ENCODE results near the gene THSD4.
"Not testable (repeated sequence)": the region's sequence is repeated elsewhere in the genome, so short reads cannot be mapped to it uniquely, and the experiment has no call there.

The THSD4 gene

DNA sequence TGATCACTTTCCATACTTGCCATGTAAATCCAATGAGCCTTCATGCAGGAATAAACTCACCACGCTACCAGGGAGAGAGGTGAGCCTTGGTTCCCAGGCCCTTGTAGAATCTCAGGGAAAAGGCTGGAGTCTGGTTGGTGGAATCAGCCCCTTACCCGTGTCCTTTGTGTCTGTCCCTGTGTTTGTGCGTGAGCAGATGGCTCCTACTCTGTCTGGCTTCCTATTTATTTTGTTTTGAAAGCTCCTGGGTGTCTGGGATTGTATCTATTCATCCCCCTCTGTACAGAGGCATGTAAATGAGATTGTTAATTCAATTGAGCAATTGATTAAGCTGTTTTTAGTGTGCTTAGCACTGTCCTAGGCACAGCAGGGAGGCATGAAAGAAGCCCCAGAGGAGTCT is 278.1 kb downstream of the THSD4 start:
- DNase-seq: no peak

DNA sequence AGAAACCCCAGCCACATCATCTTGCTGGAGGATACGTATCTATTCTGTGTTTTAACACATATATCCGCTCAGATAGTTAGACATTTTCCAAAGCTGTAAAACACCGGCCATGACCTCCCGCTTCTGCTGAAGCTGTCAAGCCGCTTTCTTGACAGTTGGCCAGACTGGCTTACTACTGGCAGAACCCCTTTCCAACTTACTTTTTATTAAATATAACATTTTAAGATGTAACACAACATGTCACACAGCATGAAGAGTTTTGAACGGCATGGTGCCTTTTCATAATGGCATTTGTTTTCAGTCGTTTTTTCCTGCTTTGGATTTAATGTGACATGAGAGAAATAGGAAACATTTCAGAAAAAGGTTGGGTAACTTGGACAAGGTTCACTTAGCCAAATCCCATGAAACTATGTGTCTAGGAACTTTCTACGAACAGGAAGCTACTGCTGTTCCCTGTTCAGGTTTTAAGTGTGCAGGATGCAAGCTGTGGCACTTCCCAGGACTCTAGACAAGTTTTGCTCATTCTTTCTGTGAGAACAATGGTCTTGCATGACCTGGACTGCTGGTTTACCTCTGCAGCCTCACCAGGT is 281.4 kb downstream of the THSD4 start:
- no peak for DNase-seq

DNA sequence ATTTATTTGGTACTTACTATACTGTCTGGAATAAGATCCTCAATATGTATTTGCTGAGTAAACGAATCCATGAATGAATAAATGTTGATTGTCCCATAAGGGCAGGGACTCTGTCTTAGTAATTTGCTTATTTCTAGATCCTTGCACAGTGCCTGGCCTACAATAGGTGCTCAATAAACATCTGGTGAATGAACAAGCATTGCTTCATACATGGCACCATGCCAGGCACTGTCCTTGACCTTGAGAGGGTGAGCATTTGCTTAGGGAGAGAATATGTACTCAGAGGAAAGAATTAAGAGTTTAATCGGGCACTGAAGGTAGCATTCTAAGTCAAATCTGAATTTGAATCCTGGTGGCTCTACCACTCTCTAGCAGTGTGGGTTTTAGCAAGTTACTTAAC is 282.1 kb downstream of the THSD4 start:
- DNase-seq: no peak

DNA sequence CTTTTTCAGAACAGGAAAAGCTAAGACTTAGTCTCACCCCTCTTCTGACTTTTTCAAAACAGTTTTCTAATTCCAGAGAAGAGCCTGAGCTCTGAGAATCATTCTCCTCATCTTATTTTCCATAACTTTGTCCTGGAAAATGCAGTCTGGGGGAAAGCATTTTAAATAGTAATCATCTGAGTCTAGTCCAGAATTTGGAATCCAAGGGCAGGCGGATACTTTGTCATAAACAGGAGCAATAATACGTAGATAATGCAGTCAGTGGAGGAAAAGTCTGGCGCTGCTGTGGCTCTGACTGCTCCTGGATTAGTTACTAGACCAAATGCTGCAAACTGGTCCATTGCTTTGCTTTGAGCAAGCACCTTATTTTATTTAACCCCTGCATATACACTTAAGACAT is 285.0 kb downstream of the THSD4 start:
- DNase-seq: no peak

DNA sequence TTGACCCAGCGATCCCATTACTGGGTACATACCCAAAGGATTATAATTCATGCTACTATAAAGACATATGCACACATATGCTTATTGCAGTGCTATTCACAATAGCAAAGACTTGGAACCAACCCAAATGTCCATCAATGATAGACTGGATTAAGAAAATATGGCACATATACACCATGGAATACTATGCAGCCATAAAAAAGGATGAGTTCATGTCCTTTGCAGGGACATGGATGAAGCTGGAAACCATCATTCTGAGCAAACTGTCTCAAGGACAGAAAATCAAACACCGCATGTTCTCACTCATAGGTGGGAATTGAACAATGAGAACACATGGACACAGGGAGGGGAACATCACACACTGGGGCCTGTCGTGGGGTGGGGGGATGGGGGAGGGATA is 286.5 kb downstream of the THSD4 start:
- not testable (repeated sequence) for DNase-seq

DNA sequence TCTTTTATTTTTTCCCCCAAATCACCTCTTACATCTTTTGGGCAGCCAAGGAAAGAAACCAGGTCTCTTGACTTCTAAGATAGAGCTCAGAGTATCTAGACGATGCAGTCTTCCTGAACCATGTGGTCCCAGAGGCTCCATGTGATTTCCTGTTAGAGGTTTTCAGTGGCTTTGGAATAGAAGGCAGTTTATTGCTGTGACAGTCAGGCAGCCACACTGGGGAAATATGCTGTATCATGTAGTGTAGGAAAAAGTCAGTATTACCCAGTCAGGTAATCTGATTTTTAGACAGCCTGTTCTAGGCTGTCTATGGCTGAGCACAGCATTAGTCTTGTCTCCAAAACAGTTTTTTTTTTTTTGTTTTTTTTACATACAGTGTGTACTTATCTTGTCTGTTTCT is 294.3 kb downstream of the THSD4 start:
- no peak for DNase-seq

DNA sequence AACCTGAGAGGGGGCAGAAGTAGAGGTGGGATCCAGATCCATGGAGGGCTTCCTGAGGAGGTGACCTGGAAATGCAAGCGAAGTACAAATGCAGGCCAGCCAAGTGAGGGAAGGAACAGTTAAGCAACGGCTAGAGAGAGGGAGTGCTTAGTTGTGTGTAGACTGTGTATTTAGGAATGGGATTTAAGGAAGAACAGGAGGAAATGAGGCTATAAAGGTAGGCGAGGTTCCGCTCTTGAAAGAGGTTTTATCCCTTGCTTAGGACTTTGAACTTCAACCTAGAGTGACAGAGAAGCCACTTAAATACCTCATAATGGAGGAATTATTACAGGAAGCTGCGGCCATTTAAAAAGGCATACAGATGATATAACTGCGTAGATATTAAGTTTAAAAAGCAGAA is 295.1 kb downstream of the THSD4 start:
- no peak for DNase-seq

DNA sequence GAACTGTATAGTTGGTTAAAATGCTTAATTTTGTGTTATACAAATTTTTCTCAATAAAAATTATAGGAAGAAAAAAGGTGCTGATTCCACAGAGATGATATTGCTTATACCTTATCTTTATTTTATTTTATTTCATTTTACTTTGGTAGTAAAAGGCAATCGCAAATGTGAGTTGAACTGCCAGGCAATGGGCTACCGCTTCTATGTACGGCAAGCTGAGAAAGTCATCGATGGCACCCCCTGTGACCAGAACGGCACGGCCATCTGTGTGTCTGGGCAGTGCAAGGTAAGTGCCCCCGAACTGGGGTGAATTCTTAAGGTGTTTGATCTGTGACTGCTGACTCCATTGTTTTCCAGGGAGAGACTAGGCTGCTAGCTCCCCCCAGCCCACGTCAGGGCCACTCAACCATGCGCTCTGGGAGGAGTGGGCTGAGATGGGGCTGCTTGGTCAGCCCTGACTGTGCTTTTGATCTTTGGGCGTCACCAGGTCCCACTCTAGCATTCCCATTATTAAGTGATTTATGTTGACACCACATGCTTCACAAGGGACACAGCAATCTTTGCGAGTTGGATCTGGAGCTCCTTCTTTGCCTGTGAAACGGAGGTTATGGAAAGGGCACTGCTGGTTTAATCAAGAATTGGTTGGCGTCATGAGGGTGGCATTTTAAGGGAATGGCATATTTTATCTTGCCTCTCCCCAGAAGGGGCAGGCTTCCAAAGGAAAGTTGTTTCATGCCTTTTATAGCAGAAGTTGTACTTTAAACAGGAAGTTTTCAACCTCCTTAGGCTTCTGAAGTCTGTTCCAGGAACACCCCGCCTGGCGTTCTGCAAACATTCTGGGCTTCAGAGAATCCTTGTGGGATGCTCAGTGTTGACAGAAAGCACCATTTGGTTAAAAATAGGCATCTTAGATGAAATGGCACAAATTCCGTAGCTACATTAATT is 296.5 kb downstream of the THSD4 start:
- DNase-seq: no peak

DNA sequence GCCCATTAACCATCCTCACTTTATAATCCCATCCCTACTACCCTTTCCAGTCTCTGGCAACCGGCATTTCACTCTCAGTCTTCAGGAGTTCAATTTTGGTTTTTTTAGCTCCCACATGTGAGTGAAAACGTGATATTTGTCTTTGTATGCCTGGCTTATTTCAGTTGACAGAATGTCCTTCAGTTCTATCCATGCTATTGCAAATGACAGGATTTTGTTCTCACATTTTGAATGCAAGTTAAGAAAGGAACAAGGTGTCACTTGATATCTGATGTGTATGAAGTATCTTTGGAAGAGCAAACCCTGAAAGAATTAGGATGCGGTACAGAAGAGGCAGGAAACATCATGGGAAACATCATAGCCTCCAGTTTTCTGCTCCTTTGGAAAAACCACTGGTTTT is 298.1 kb downstream of the THSD4 start:
- DNase-seq: no peak

DNA sequence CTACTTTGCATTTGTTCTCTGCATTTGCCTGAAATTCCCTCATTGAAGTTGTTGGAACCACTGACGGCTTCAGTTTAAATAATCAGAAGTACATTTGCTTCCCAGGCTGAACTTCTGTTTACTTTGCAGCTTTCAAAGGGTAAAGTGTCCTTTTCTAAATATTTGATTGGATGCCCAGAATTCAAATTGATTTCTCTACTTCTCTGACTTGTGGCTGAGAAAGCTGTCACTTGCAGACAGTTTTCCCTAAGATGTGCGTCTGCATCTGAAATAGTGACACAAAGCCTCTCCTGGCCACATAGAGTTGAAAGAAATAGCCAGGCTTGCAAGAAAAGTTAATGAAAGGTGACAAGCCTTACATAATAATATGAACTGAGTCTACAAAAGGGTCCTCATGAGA is 299.6 kb downstream of the THSD4 start:
- no peak for DNase-seq

DNA sequence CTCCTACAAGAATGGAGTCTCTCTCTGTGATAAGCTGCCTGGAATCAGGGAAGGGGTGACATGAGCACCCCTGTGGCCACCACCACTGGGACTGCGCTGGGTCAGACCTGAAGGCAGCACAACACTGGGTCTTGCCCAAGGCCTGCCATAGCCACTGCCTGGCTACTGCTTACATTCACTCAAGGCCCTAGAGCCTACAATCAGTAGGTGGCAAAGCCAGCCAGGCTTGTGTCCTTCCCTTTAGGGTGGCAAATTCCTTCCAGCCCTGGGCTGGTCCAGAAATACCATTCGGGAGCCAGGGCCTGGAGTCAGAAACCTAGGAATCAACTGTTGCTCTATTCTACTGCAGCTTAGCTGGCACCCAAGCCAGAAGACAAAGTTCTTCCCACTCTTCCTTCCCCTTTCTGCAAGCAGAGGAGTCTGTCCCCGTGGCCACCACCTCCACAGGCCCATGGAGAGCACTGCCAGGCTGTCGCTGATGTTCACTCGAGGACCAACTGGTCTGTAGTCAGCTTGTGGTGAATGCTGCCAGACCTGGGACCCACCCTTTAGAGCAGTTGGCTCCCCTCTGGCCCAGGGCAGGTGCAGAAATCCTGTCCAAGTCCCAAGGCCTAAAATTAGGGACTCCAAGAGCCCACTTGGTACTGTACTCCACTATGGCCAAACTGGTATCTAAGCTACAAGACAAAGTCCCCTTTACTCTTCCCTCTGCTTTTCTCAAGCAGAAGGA is 307.4 kb downstream of the THSD4 start:
- DNase-seq: no peak

DNA sequence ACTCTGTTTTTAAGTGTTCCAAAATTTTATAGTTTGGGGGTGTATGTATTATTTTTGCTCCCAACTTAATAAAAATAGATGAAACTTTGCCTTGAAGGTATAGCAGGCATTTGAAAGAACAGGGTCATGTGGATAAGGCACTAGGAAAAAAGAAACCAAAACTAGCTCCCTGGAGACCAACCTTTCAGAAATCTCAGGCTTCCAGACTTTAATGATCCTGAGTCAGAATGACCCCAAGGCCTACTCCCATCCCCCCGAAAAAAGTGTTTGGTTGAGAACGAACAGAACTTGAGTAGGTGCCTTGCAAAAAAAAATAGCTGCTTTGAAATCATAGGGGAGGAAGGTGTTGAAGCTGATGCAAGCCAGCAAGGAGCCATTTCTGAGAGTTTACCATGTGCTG is 309.5 kb downstream of the THSD4 start:
- no peak for DNase-seq

DNA sequence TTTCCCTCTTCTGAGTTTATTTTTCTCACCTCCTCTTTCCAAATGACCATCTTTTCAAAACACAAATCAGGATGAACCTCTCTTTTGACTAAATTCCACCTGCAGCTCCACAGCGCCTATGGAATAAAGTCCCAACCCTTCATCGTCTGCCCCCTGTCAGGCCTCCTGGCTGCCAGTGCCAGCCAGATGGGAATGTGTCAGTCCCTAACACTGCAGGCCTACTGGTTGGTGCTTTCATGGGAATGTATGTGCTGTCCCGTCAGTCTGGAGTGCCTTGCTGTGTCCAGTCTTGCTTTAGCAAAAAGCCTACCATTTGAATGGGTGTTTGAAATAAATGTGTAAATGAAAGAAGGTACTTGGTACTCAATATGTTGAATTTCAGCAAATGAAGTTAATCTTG is 310.1 kb downstream of the THSD4 start:
- no peak for DNase-seq

DNA sequence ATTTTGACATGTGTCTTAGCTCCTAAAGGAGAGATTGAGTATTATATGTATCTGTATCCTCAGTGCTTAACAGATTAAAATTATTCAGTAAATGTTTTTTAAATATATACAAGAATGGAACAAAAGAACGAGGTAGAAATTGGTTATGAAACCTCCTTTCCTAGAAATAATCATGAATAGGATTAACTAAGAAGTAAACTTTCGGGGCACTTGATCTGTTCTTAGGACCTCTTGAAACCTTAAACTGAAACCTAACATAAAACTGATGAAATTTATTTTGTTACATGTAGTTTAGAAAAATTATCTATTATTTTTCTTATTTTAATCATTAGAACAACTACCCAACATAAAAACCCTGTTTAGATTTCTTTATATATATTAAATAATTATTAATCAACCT is 311.5 kb downstream of the THSD4 start:
- DNase-seq: no peak

DNA sequence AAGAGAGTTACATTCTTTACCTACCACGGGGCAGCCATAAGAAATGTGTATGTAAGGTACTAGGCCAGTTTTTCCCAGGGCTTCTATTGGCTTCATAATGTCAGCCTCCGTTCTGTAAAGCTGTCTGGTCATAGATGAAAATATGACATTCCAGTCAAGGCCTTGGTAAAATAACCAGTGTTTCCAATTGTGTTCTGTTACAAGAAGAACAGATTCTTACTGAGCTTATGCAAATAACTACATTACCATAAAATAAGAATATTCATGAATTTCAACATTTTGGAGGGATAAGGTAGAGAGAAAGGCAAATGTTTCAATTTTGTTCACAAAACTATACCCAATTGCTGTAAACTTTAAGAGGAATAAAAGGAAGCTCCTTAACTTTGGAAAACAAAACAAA is 315.5 kb downstream of the THSD4 start:
- no peak for DNase-seq

DNA sequence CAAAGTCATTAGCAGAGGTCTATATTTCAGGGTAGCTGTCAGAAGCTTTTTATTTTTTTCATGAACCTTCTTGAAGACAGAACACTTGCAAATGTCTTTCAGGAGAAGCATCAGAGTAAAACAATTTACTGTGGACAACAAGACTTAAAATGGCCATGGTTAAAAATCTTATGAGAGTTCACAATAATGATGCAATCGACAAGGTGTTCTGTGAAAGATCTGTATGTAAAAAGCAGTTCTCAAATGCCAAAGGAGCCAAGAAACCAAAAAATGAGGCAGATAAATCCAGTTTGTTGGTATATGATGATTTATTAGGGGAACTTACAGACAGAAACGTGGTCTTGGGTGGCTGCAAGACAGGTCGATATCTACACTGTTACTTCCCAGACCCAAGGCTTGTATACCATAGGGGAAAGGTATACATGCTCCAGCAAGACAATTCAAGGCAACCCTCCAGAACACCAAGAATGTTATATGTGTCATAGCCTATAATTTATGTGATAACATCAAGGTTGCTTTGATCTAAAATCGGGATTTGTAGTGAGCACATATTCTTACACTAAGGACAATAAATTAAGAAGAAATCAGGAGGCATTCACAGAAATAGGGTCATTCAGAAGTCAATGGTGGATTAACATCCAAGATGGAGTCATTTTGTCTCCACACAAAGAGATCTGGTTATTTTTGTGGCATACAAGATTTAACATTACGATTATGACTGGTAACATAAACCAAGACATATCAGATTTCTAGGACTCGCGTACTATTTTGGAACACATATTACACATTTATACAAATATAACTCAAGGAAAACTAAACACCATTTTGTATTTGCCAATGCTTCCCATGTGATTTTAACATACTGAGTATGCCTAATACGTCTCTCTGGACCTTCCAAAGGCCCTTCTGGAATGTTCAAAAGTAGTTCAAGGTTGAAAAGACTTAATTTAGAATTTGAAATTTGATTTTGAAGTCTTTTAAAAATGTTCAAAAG is 316.4 kb downstream of the THSD4 start:
- DNase-seq: no peak

DNA sequence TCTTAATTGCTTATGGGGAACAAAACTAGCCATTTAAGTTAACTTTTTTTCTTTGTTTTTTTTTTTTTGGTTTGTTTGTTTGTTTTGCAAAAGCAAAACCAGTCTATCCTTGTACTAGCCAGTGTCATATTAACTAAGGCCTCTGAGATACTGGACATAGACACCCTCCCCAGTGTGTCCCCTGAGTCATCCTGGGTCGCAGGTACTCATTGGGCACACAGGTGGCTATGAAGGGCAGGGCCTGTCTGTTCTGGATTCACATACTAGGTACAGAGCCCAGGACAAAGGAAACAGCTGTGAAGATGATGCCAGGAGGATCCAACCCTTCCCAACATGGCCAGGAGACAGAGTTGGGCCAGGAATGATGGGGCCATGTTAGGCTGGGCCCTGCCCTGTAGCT is 318.1 kb downstream of the THSD4 start:
- no peak for DNase-seq

DNA sequence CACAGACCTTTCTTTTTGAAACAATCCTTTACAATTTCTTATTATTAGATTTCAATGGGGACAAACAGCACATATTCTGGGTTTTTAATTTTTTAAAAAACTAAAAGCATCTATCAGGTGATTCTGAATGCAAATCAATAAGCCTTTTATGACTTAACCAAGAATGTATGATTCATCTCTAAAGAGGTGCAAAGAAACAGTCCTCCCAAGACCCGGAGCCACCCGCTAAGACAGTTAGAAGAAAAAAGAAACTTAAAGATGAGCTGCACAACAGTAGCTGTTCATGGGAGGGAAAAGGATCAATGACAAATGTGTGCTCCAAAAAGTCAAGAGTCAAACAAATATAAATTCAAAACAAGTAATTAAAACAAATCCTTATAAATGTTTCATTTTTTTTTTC is 319.5 kb downstream of the THSD4 start:
- DNase-seq: no peak

DNA sequence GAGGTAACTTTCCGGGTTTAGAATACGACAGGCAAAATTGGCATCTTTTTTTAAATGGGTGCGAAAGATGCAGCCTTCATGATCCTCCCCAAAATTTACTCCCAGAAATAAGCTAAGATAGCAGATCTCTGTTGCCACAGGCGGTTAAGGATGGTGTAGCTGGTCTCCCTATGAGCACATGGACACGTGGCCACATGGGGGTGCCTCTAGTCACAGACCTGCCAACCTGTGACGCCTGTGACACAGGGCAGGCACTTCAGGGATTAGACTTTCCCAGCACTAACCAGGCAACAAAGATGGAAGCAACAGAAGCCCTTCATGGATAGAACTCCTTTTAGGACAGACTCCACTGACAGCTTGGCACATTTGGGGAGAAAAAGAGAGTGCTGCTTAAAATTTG is 320.3 kb downstream of the THSD4 start:
- DNase-seq: no peak

DNA sequence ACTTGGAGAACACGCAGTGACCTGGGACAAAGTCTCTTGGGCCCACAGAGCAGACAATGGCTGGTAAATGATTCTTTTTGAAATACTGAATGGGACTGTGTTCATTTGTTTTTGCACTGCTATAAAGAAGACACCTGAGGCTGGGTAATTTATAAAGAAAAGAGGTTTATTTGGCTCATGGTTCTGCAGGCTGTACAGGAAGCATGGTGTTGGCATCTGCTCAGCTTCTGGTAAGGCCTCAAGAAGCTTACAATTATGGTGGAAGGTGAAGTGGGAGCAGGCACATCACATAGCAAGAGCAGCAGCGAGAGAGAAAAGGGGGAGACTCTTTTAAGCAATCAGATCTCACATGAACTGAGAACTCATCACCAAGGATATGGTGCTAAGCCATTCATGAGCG is 321.6 kb downstream of the THSD4 start:
- no peak for DNase-seq

DNA sequence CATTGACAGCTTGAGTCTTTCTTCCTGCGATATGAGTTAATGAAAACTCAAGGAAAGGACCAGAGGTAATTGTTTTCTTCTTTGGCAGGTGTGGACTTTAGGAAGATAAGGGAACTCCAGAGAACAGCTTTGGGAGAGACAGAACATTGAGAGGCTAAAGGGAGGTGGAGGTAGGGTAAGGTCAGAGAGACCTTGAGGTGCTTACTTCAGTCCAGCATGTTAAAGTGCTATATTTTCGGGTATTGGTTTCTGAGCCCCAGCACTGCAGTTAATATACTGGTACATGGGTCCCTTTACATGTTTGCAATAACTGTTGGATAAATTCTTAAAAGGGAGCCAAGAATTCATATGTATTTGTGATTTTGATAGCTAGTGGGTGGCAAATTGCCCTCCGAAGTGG is 322.1 kb downstream of the THSD4 start:
- DNase-seq: no peak

DNA sequence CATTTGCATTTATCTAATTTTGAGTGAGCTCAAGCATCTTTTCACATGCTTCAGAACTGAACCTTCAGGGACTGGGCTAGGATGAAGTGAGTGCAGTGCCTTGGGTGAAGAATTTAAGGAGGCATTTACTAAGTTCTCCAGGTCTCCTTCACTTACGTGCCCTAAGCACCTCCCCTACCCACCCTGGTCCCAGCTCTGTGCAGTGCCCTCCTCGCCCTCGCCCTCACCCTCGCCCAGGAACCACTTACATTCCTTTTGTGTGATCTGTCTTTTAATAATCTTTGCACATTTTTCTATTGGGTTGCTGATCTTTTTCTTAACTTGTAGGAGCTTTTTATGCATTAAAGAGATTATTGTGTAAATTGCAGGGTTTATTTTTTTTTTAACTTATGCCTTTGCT is 322.6 kb downstream of the THSD4 start:
- DNase-seq: no peak

DNA sequence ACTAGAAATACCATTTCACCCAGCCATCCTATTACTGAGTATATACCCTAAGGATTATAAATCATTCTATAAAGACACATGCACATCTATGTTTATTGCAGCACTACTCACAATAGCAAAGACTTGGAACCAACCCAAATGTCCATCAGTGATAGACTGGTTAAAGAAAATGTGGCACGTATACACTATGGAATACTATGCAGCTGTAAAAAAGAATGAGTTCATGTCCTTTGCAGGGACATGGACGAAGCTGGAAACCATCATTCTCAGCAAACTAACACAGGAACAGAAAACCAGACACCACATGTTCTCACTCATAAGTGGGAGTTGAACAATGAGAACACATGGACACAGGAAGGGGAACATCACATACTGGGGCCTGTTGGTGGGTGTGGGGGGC is 324.2 kb downstream of the THSD4 start:
- not testable (repeated sequence) for DNase-seq
